ENCODE measurements around the gene PIK3AP1. TPM values are rescaled to one million over a fixed set of nuclear protein-coding genes. Genes with fewer than 3 reads are reported as not detected.

PIK3AP1 gene
- total and polyA plus RNA-seq, 2 of the 4 experiments (the other 2 are of a cell fraction) = under 0.01 to 0.14 TPM

DNA sequence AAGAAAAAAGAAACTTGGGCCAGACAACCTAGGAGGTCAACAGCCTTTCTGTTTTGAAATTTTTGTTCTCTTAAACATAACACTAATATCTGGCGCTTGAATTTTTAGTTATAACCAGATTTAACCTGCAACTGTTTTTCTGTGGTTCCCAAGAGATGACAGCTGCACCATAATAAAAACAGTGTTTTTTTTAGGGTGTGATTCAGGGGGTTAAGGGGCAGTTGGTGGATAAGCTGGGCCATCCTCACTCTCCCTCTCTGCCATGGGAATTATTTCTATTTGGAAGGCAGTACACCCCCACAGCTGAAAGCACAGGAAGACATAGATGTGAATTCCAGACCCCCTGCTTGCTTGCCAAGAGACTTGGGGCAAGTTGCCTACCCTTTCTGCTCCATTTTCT lies 113.4 kb downstream of the PIK3AP1 start:
- H4K8ac ChIP-seq (ENCODE audit: low read depth in 2 of 2, low read length in 2 of 2) = no peak overlapping the region
- H3K9ac ChIP-seq (ENCODE audit: low read depth, low read length) = no peak overlapping the region
- ChIA-PET CTCF (no interaction called here), POLR2A (ENCODE audit: unreplicated experiment) (no interaction called here)
- H3K56ac ChIP-seq (ENCODE audit: extremely low read depth, insufficient read depth, low read length) = no peak overlapping the region
- no peak overlapping the region for H2AK5ac ChIP-seq (ENCODE audit: low read depth, low read length)
- no peak overlapping the region for H3K14ac ChIP-seq (replicated peaks; ENCODE audit: low read depth, low read length)
- H2BK5ac ChIP-seq (ENCODE audit: low read depth, low read length, poor library complexity, severe bottlenecking) = no peak overlapping the region
- H3K27ac ChIP-seq (ENCODE audit: insufficient read depth, low read length) = no peak overlapping the region
- intact Hi-C loops (cut with micrococcal nuclease) (no loop called here), in situ Hi-C loops (cut with MboI; ENCODE audit: low sequenced_read_pairs) (no loop called here), dilution Hi-C loops (cut with HindIII; ENCODE audit: low sequenced_read_pairs, unreplicated experiment) (no loop called here)
- DNase-seq (no peak), ATAC-seq (ENCODE audit: low read depth) (no peak)
- no peaks in the 10 kb centered on the region for H3K4me1 ChIP-seq (ENCODE audit: control insufficient read depth, insufficient read depth, low read length)
- no peaks in the 10 kb centered on the region for H3K36me3 ChIP-seq (ENCODE audit: control insufficient read depth, insufficient read depth, low read length)
- TF ChIP-seq, protein P1, sequence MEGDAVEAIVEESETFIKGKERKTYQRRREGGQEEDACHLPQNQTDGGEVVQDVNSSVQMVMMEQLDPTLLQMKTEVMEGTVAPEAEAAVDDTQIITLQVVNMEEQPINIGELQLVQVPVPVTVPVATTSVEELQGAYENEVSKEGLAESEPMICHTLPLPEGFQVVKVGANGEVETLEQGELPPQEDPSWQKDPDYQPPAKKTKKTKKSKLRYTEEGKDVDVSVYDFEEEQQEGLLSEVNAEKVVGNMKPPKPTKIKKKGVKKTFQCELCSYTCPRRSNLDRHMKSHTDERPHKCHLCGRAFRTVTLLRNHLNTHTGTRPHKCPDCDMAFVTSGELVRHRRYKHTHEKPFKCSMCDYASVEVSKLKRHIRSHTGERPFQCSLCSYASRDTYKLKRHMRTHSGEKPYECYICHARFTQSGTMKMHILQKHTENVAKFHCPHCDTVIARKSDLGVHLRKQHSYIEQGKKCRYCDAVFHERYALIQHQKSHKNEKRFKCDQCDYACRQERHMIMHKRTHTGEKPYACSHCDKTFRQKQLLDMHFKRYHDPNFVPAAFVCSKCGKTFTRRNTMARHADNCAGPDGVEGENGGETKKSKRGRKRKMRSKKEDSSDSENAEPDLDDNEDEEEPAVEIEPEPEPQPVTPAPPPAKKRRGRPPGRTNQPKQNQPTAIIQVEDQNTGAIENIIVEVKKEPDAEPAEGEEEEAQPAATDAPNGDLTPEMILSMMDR (conservative IDR thresholded peaks at IDR 0.05; ENCODE audit: low read depth, low read length) = no peak
- no peak for TF ChIP-seq NFE2L2 (IDR thresholded peaks at IDR 0.05; ENCODE audit: low read depth, low read length)
- no peak for TF ChIP-seq RAD21 (IDR thresholded peaks at IDR 0.05; ENCODE audit: low read length)
- TF ChIP-seq CEBPB (IDR thresholded peaks at IDR 0.05; ENCODE audit: low read depth, low read length) = no peak
- no peak for TF ChIP-seq MAFK (IDR thresholded peaks at IDR 0.05; ENCODE audit: low read depth, low read length)
- TF ChIP-seq, protein P2, sequence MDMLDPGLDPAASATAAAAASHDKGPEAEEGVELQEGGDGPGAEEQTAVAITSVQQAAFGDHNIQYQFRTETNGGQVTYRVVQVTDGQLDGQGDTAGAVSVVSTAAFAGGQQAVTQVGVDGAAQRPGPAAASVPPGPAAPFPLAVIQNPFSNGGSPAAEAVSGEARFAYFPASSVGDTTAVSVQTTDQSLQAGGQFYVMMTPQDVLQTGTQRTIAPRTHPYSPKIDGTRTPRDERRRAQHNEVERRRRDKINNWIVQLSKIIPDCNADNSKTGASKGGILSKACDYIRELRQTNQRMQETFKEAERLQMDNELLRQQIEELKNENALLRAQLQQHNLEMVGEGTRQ (IDR thresholded peaks at IDR 0.05; ENCODE audit: low read depth, low read length) = no peak
- TF ChIP-seq RFX5 (IDR thresholded peaks at IDR 0.05; ENCODE audit: low read depth, low read length) = no peak
- no peak for TF ChIP-seq MAZ (IDR thresholded peaks at IDR 0.05; ENCODE audit: borderline replicate concordance, low read depth, low read length)
- no peak for TF ChIP-seq SMC3 (IDR thresholded peaks at IDR 0.05; ENCODE audit: low read depth, low read length)
- H3K18ac ChIP-seq (ENCODE audit: low read depth, low read length) = no peak overlapping the region
- no peak overlapping the region for H3K4me2 ChIP-seq (ENCODE audit: low read depth, low read length)
- no peak overlapping the region for H4K5ac ChIP-seq (ENCODE audit: low read depth, low read length)
- H3K4me3 ChIP-seq (ENCODE audit: insufficient read depth, low read depth, low read length) = no peak overlapping the region
- no peak overlapping the region for H4K91ac ChIP-seq (ENCODE audit: insufficient read depth, low read depth, low read length)
- no peaks in the 10 kb centered on the region for H4K20me1 ChIP-seq (ENCODE audit: insufficient read depth, low read length)
- WGBS, 2 experiments (ENCODE audit: extremely low coverage in 2 of 2, insufficient read length in 1 of 2) = no CpG with 5 or more reads among the region's 1 CpG
- H3K23ac ChIP-seq (ENCODE audit: low read depth, low read length) = no peak overlapping the region
- H3K79me1 ChIP-seq (ENCODE audit: low read depth in 1 of 2, low read length in 2 of 2) = no peaks in the 10 kb centered on the region
- no peak overlapping the region for H2AFZ ChIP-seq (replicated peaks; ENCODE audit: low read length, poor library complexity)
- H3K9me1 ChIP-seq (ENCODE audit: insufficient read depth, low read length) = peaks cover 3% of the 10 kb centered on the region; the same call in 1 of the 2 replicates
- H3K4ac ChIP-seq (ENCODE audit: low read depth, low read length) = no peak overlapping the region
- no peaks in the 10 kb centered on the region for H3K9me3 ChIP-seq (ENCODE audit: control insufficient read depth, insufficient read depth, low read length)
- peaks cover 26% of the 10 kb centered on the region for H3K27me3 ChIP-seq (ENCODE audit: control insufficient read depth, insufficient read depth, low read length)
- H2BK20ac ChIP-seq (ENCODE audit: low read depth, low read length) = no peak overlapping the region
- no peak overlapping the region for H2BK15ac ChIP-seq (ENCODE audit: low read depth, low read length)
- H2AK9ac ChIP-seq (replicated peaks; ENCODE audit: low read depth, low read length, poor library complexity) = no peak overlapping the region
- no peak overlapping the region for H2BK120ac ChIP-seq (ENCODE audit: low read depth, low read length)
- no TSS peak for BruUV-seq (replicated peaks)
